Choroid plexus epithelial cell (primary cell): ENCODE results near the gene ABI2.
"Not testable (repeated sequence)": the region's sequence is repeated elsewhere in the genome, so short reads cannot be mapped to it uniquely, and the experiment has no call there.

Source experiments
- DNase-seq: peaks from one replicate; pipeline ENCODE4 v3.0.0-alpha.2; 2010; ENCODE audit warnings: low read depth
- H3K4me3 ChIP-seq: 2 replicates; pipeline ENCODE4 v1.5.1; 2011; ENCODE audit warnings: low read depth, mild to moderate bottlenecking, control low read depth, low read length, moderate library complexity
- TF ChIP-seq, protein P1 (sequence below): conservative IDR thresholded peaks from 2 replicates; pipeline ENCODE4 v1.5.1; 2011; ENCODE audit warnings: low read depth, mild to moderate bottlenecking, control low read depth, inconsistent platforms, low read length, moderate library complexity

ABI2 gene

DNA sequence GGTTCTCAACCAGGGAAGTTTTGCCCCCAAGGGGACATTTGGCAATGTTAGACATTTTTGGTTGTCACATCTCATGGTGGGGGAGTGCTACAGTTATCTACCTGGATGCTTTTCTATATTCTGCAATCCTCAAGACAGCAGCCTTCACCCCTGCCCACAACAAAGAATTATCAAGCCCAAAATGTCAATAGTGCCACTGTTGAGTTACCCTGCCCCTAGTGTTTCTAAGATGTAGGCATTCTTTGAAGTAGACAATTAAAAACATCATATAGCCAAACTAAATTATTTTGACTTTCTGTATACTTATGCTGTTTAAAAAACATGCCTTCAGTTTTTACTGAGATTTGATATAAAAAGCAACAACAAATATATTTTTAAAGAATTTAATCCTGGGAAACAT is 48.0 kb downstream of the ABI2 start:
- DNase-seq, result no peak
- H3K4me3 ChIP-seq, result no peak overlapping the region
- TF ChIP-seq, protein P1, sequence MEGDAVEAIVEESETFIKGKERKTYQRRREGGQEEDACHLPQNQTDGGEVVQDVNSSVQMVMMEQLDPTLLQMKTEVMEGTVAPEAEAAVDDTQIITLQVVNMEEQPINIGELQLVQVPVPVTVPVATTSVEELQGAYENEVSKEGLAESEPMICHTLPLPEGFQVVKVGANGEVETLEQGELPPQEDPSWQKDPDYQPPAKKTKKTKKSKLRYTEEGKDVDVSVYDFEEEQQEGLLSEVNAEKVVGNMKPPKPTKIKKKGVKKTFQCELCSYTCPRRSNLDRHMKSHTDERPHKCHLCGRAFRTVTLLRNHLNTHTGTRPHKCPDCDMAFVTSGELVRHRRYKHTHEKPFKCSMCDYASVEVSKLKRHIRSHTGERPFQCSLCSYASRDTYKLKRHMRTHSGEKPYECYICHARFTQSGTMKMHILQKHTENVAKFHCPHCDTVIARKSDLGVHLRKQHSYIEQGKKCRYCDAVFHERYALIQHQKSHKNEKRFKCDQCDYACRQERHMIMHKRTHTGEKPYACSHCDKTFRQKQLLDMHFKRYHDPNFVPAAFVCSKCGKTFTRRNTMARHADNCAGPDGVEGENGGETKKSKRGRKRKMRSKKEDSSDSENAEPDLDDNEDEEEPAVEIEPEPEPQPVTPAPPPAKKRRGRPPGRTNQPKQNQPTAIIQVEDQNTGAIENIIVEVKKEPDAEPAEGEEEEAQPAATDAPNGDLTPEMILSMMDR, result peak; percentile 22

DNA sequence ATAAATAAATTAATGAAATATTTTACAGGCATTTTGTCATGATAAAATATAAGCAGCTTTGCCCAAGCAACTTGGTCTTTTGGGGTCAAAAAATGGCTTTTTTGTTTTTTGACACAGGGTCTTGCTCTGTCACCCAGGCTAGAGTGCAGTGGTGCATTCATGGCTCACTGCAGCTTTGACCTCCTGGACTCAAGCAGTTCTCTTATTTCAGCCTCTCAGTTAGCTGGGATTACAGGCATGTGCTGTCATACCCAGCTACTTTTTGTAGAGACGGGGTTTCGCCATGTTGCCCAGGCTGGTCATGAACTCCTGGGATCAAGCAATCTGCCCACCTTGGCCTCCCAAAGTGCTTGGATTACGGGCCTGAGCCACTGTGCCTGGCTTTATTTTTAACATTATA is 51.0 kb downstream of the ABI2 start:
- H3K4me3 ChIP-seq, result no peak overlapping the region
- TF ChIP-seq, protein P1, result no peak
- DNase-seq, result peak; percentile 13

DNA sequence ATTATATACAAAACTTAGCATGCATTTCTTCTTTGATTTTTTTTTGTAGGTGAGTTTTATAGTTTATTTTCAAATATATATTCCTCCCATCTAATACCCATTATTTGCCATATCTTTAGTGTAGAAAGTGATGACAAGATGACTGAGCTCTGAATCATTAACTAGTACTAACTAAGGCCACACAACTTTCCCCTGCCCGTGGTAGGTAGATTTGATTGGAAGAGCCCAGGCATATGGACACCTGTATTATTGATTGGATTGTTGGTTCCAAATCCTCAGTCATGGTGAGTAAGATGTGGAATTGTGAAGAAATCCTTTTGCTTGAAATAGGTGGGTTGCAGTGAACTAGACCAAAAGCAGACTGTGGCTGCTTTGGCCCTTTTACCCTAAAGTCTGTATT is 54.8 kb downstream of the ABI2 start:
- DNase-seq, result no peak
- no peak overlapping the region for H3K4me3 ChIP-seq
- TF ChIP-seq, protein P1, result no peak

GRCh38 chr2:203388153-203388552 is 60.0 kb downstream of the ABI2 start:
- DNase-seq, H3K4me3 ChIP-seq: not testable (repeated sequence)

DNA sequence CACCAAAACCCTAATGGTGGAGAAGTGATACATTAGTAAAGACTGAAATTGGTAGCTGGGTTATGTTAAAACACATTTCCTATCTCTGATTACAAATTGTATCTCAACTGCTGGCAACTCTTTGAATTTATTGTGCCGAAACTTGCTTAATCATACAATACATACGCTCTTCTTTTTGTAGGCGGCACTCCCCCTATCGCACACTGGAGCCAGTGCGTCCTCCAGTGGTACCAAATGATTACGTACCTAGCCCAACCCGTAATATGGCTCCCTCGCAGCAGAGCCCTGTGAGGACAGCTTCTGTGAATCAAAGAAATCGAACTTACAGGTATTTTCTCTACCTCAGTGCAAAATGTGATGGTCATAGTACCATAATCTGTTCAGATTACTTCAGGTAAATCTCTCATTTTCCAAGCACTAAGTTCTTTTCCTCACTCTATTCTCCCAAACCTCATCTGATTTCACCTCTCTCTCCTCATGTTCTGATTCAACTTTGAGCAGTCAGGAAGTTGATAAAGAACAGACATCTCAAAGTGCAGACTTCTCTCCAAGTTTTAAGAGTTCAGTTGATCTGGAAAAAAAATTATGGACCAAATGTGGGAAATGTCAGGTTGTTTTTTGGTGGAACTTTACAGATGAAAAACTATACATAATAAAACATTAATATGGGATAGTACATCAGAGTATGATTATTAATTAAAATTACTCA is 66.5 kb downstream of the ABI2 start:
- DNase-seq, result no peak
- no peak overlapping the region for H3K4me3 ChIP-seq
- TF ChIP-seq, protein P1, result peak; percentile 10

GRCh38 chr2:203395858-203396257 is 67.7 kb downstream of the ABI2 start:
- TF ChIP-seq, protein P1, result no peak
- H3K4me3 ChIP-seq, result no peak overlapping the region
- DNase-seq, result no peak

DNA sequence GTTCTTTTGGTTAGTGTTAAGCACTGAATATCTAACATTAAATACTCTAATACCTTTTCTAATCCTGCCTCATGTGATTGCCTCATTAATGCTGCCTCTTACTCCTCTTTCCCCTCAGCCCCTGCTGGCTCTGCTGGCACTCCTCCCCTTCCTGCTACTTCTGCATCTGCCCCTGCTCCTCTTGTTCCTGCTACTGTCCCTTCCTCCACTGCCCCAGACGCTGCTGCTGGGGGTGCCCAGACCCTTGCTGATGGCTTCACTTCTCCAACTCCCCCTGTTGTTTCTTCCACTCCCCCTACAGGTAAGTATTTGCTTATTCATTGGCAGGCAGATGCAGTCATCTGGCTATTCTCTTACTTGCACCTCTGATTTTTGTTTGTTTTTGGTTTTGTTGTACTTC is 68.5 kb downstream of the ABI2 start:
- DNase-seq, result peak; percentile 32
- no peak overlapping the region for H3K4me3 ChIP-seq
- TF ChIP-seq, protein P1, result peak; percentile 66

GRCh38 chr2:203399031-203399430 is 70.8 kb downstream of the ABI2 start:
- DNase-seq, result no peak

More at GRCh38 chr2:203399031-203399430, 70.8 kb downstream of the ABI2 start:
- TF ChIP-seq, protein P1, result no peak
- no peak overlapping the region for H3K4me3 ChIP-seq
